GM19324 (cell line): ENCODE results near the gene GFRA4.
A peak's percentile ranks its signal among the peaks of the same experiment; 100 is the strongest.

Source experiments
- ATAC-seq: cut with Tn5 transposase; IDR thresholded peaks from one replicate; pipeline ENCODE4 v1.9.1; 2021; ENCODE audit warnings: mild to moderate bottlenecking, moderate library complexity; ENCODE audit not compliant: unreplicated experiment, low FRiP score

The GFRA4 gene

GRCh38 chr20:3674995-3675900 is 12.0 kb upstream of the GFRA4 start:
- ATAC-seq = no peak

GRCh38 chr20:3674447-3674846 is 11.2 kb upstream of the GFRA4 start:
- ATAC-seq = no peak

GRCh38 chr20:3673221-3674070 is 10.2 kb upstream of the GFRA4 start:
- ATAC-seq = no peak

GRCh38 chr20:3672547-3673171 is 9.5 kb upstream of the GFRA4 start:
- no peak for ATAC-seq

GRCh38 chr20:3671986-3672546 is 8.9 kb upstream of the GFRA4 start:
- ATAC-seq = no peak

GRCh38 chr20:3670945-3671344 is 7.7 kb upstream of the GFRA4 start:
- ATAC-seq = no peak

- ATAC-seq = no peak
These were observed 7.3 kb upstream of the GFRA4 start for GRCh38 chr20:3670511-3670910.

GRCh38 chr20:3669710-3670367 is 6.6 kb upstream of the GFRA4 start:
- no peak for ATAC-seq

GRCh38 chr20:3667434-3668037 is 4.3 kb upstream of the GFRA4 start:
- no peak for ATAC-seq

- no peak for ATAC-seq
These were observed 659 bp upstream of the GFRA4 start for GRCh38 chr20:3663858-3664257.

- no peak for ATAC-seq
These were observed 1.2 kb downstream of the GFRA4 start for GRCh38 chr20:3661814-3662665.

- ATAC-seq = no peak
These were observed 2.0 kb downstream of the GFRA4 start for GRCh38 chr20:3661060-3661813.

GRCh38 chr20:3660262-3661059 is 2.7 kb downstream of the GFRA4 start:
- no peak for ATAC-seq

- no peak for ATAC-seq
These were observed 3.5 kb downstream of the GFRA4 start for GRCh38 chr20:3659492-3660261.

- ATAC-seq = peak; percentile 58
These were observed 4.3 kb downstream of the GFRA4 start for GRCh38 chr20:3658716-3659491.
